GM23338 (cell line): Measurements from ENCODE around the gene WDR31. TPM values are rescaled to one million over a fixed set of nuclear protein-coding genes. Genes with fewer than 3 reads are reported as not detected.

Source experiments
- ATAC-seq: fragments of 200-7000 bp; cut with Tn5 transposase; 3 replicates; pipeline ENCODE4 v1.9.1; 2020
- DNase-seq: peaks from one replicate; pipeline ENCODE4 v3.0.0-alpha.2; 2015; ENCODE audit warnings: low spot score
- H2AFZ ChIP-seq: fragments of 200-600 bp; sonication (generic); 2 replicates; pipeline ENCODE4 v1.8.0; 2016; ENCODE audit warnings: antibody characterized with exemption, mild to moderate bottlenecking, moderate library complexity
- H3F3A ChIP-seq: fragments of 200-600 bp; sonication (generic); replicated peaks from 2 replicates; pipeline ENCODE4 v1.8.0; 2017; ENCODE audit warnings: antibody characterized with exemption, mixed run types, low read depth
- H3K27ac ChIP-seq: fragments of 200-600 bp; sonication (generic); 2 replicates; pipeline ENCODE4 v1.6.1; 2016; ENCODE audit warnings: low read depth
- H3K27me3 ChIP-seq: fragments of 200-600 bp; sonication (generic); 2 replicates; pipeline ENCODE4 v1.8.0; 2016; ENCODE audit warnings: mild to moderate bottlenecking, mixed run types, moderate library complexity; ENCODE audit not compliant: insufficient read depth
- H3K36me3 ChIP-seq: fragments of 200-600 bp; sonication (generic); 2 replicates; pipeline ENCODE4 v1.8.0; 2016; ENCODE audit warnings: mild to moderate bottlenecking; ENCODE audit not compliant: insufficient read depth
- H3K4me1 ChIP-seq: fragments of 200-600 bp; sonication (generic); 2 replicates; pipeline ENCODE4 v1.8.0; 2016; ENCODE audit warnings: mild to moderate bottlenecking, moderate library complexity; ENCODE audit not compliant: insufficient read depth
- H3K4me2 ChIP-seq: fragments of 200-600 bp; sonication (generic); 2 replicates; pipeline ENCODE4 v1.7.1; 2017; ENCODE audit warnings: mixed run types
- H3K4me3 ChIP-seq: fragments of 200-600 bp; sonication (generic); 2 replicates; pipeline ENCODE4 v1.6.1; 2016; ENCODE audit warnings: mixed run types
- H3K79me2 ChIP-seq: fragments of 200-600 bp; sonication (generic); replicated peaks from 2 replicates; pipeline ENCODE4 v1.8.0; 2017; ENCODE audit warnings: mild to moderate bottlenecking; ENCODE audit not compliant: insufficient read depth
- H3K9me2 ChIP-seq: fragments of 200-600 bp; sonication (generic); 2 replicates; pipeline ENCODE4 v1.8.0; 2017; ENCODE audit not compliant: insufficient read depth
- H4K20me1 ChIP-seq: fragments of 200-600 bp; sonication (generic); replicated peaks from 2 replicates; pipeline ENCODE4 v1.8.0; 2017; ENCODE audit warnings: mild to moderate bottlenecking; ENCODE audit not compliant: insufficient read depth
- H3K27ac Mint-ChIP-seq: 2 replicates; pipeline ENCODE4 v1.8.0; 2020; ENCODE audit warnings: inconsistent platforms, mild to moderate bottlenecking, moderate library complexity, mixed read lengths
- H3K27me3 Mint-ChIP-seq: 3 replicates; pipeline ENCODE4 v1.8.0; 2022; ENCODE audit warnings: low read depth, mild to moderate bottlenecking, moderate library complexity, mixed read lengths, inconsistent platforms; ENCODE audit not compliant: insufficient read depth, poor library complexity
- H3K36me3 Mint-ChIP-seq: 3 replicates; pipeline ENCODE4 v1.8.0; 2021; ENCODE audit warnings: low read depth, mild to moderate bottlenecking, inconsistent platforms, moderate library complexity, mixed read lengths
- H3K4me1 Mint-ChIP-seq: 3 replicates; pipeline ENCODE4 v1.8.0; 2020; ENCODE audit warnings: mild to moderate bottlenecking, inconsistent platforms, mixed read lengths
- H3K4me3 Mint-ChIP-seq: 3 replicates; pipeline ENCODE4 v1.8.0; 2021; ENCODE audit warnings: moderate library complexity, mild to moderate bottlenecking, inconsistent platforms, mixed read lengths
- H3K9me3 Mint-ChIP-seq: 3 replicates; pipeline ENCODE4 v1.8.0; 2020; ENCODE audit warnings: moderate library complexity, mild to moderate bottlenecking, inconsistent platforms, mixed read lengths
- CREB1 ChIP-seq: fragments of 250-450 bp; sonication (Bioruptor Pico); IDR thresholded peaks from 2 replicates; pipeline ENCODE4 v1.5.0; 2020; ENCODE audit warnings: low read depth, mild to moderate bottlenecking, moderate library complexity
- ETS1 ChIP-seq: IDR thresholded peaks from 2 replicates; pipeline ENCODE4 v1.6.1; 2016; ENCODE audit warnings: antibody characterized with exemption
- EZH2 ChIP-seq: fragments of 200-600 bp; sonication (generic); IDR thresholded peaks from one replicate; pipeline ENCODE4 v1.8.0; 2017; ENCODE audit warnings: antibody characterized with exemption, mild to moderate bottlenecking, low read depth; ENCODE audit not compliant: unreplicated experiment
- JUNB ChIP-seq: IDR thresholded peaks from one replicate; pipeline ENCODE4 v1.6.1; 2016; ENCODE audit warnings: antibody characterized with exemption; ENCODE audit not compliant: unreplicated experiment
- POLR2AphosphoS5 ChIP-seq: IDR thresholded peaks from 2 replicates; pipeline ENCODE4 v1.6.1; 2016; ENCODE audit warnings: antibody characterized with exemption, low read depth
- REST ChIP-seq: IDR thresholded peaks from one replicate; pipeline ENCODE4 v1.6.1; 2018; ENCODE audit warnings: antibody characterized with exemption; ENCODE audit not compliant: unreplicated experiment
- ZNF114 ChIP-seq: fragments of 250-450 bp; sonication (Bioruptor Pico); IDR thresholded peaks from 2 replicates; pipeline ENCODE4 v1.5.0; 2020; ENCODE audit warnings: mild to moderate bottlenecking, moderate library complexity
- ZNF331 ChIP-seq: fragments of 250-450 bp; sonication (Bioruptor Pico); IDR thresholded peaks from 2 replicates; pipeline ENCODE4 v1.5.0; 2020; ENCODE audit warnings: low read depth, mild to moderate bottlenecking, moderate library complexity
- ZNF462 ChIP-seq: fragments of 250-450 bp; sonication (Bioruptor Pico); IDR thresholded peaks from 2 replicates; pipeline ENCODE4 v1.5.0; 2020; ENCODE audit warnings: mild to moderate bottlenecking, moderate library complexity
- polyA plus RNA-seq: library from polyadenylated mRNA; unstranded; fragments of >200 nt; fragmentation: Nextera tagmentation; extraction: Ambion mirVana; gene quantifications from 2 replicates; pipeline ENCODE4 v1.2.1, GENCODE V29; 2016
- total RNA-seq: library from RNA; depleted of rRNA; stranded (reverse); fragments of >200 nt; shearing (Covaris generic); gene quantifications from 2 replicates; pipeline ENCODE4 v1.2.3, GENCODE V29; 2014

Gene WDR31
- total and polyA plus RNA-seq, 2 experiments from 2014 or later = 0.13 to 0.63 TPM

- H3K27ac ChIP-seq = no peak overlapping the region
Observed at GRCh38 chr9:113341712-113342410, 1.8 kb upstream of the WDR31 start.

GRCh38 chr9:113337714-113338113 is 2.4 kb downstream of the WDR31 start:
- TF ChIP-seq EZH2 = no peak
- TF ChIP-seq ETS1 = no peak
- no peak for TF ChIP-seq CREB1 (CRISPR knock-in tag)
- TF ChIP-seq REST = no peak
- no peak for TF ChIP-seq JUNB
- no peak for TF ChIP-seq POLR2AphosphoS5
- TF ChIP-seq ZNF462 (CRISPR knock-in tag) = no peak
- no peak for TF ChIP-seq ZNF331 (CRISPR knock-in tag)
- Histone ChIP-seq H4K20me1 (no peaks in the 10 kb centered on the region), H2AFZ (no peak overlapping the region), H3K36me3 (no peaks in the 10 kb centered on the region), H3K4me2 (no peak overlapping the region), H3K9me2 (no peaks in the 10 kb centered on the region), H3K4me3 (no peak overlapping the region), H3K27ac (no peak overlapping the region), H3K27me3 (peaks cover 19% of the 10 kb centered on the region), H3F3A (no peaks in the 10 kb centered on the region), H3K79me2 (no peaks in the 10 kb centered on the region), H3K4me1 (no peaks in the 10 kb centered on the region)
- ATAC-seq (no peak), DNase-seq (no peak)
- peaks cover 5% of the 10 kb centered on the region; the same call in 1 of the 3 replicates for H3K4me1 Mint-ChIP-seq
- H3K4me3 Mint-ChIP-seq = no peak overlapping the region
- no peaks in the 10 kb centered on the region for H3K9me3 Mint-ChIP-seq
- H3K36me3 Mint-ChIP-seq = no peaks in the 10 kb centered on the region
- no peak overlapping the region for H3K27ac Mint-ChIP-seq
- H3K27me3 Mint-ChIP-seq = peaks cover 20% of the 10 kb centered on the region

More at GRCh38 chr9:113341712-113342410, 1.8 kb upstream of the WDR31 start:
- no peak overlapping the region for H3K4me3 Mint-ChIP-seq
- no peak for TF ChIP-seq ZNF114 (CRISPR knock-in tag)
- H3K27ac Mint-ChIP-seq = no peak overlapping the region
- ATAC-seq = no peak
- H3K9me2 ChIP-seq = no peaks in the 10 kb centered on the region
- H3K36me3 Mint-ChIP-seq = no peaks in the 10 kb centered on the region
- H3K27me3 Mint-ChIP-seq = peaks cover 24% of the 10 kb centered on the region
- H4K20me1 ChIP-seq = no peaks in the 10 kb centered on the region
- no peak overlapping the region for H3K4me3 ChIP-seq
- DNase-seq = peak; percentile 44
- H2AFZ ChIP-seq = no peak overlapping the region
- peaks cover 5% of the 10 kb centered on the region; the same call in 1 of the 3 replicates for H3K4me1 Mint-ChIP-seq
- no peaks in the 10 kb centered on the region for H3K36me3 ChIP-seq
- H3F3A ChIP-seq = no peaks in the 10 kb centered on the region
- H3K79me2 ChIP-seq = no peaks in the 10 kb centered on the region
- no peaks in the 10 kb centered on the region for H3K4me1 ChIP-seq
- H3K27me3 ChIP-seq = peaks cover 19% of the 10 kb centered on the region
- H3K9me3 Mint-ChIP-seq = no peaks in the 10 kb centered on the region
- H3K4me2 ChIP-seq = no peak overlapping the region
